ENCODE results near the gene TAF3.

The TAF3 gene

DNA sequence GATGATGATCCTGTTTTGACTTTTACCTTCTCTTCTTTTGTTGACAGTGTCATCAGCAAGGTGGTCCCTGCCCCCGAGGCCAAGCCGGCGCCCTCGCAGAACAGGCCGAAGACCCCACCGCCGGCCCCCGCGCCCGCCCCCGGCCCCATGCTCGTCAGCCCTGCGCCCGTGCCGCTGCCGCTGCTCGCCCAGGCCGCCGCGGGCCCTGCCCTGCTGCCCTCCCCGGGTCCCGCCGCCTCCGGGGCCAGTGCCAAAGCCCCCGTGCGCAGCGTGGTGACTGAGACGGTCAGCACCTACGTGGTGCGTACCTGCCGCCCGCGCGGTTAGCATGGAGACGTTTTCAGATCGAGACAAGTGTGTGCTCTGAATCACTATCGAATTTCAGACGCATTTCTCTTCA, 190.7 kb downstream of the TAF3 start:
- TF ChIP-seq ZNF274 (IDR thresholded peaks at IDR 0.05; ENCODE audit: low read depth, low read length) (no peak), SUZ12 (IDR thresholded peaks at IDR 0.05; ENCODE audit: extremely low read depth, insufficient read depth, insufficient read length) (no peak), YY1 (IDR thresholded peaks at IDR 0.05; ENCODE audit: insufficient read depth, insufficient read length) (no peak)
- no peak for DNase-seq (ENCODE audit: low read depth, low spot score)
- Histone ChIP-seq H3K9me3 (ENCODE audit: insufficient read depth, low read length) (no peaks in the 10 kb centered on the region), H3K27me3 (ENCODE audit: insufficient read depth, insufficient read length) (no peaks in the 10 kb centered on the region), H3K36me3 (ENCODE audit: insufficient read depth, insufficient read length, low read length) (peaks cover 7% of the 10 kb centered on the region), H3K4me3 (ENCODE audit: insufficient read length, low read depth) (no peak overlapping the region), H3K4me1 (ENCODE audit: insufficient read depth, insufficient read length) (no peaks in the 10 kb centered on the region), H3K9ac (ENCODE audit: insufficient read length, low read depth) (no peak overlapping the region)

DNA sequence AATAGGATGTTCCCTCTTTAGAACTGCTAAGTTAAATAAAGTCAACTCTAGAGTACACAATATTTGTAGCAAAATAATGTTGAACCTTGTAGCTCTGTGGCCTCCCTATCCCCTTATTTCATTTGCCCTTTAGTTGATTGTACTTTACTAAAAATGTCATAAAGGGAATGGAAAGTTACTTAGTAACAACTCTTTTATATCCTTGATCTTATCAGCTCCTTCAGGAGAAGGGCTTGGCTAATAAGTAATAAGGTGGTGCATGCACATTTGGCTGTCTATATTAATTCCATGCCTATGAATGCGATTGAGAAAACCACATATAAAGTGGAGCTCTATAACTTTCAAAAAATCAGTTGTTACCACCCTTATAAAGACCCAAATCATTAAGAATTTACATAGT, 194.7 kb downstream of the TAF3 start:
- Histone ChIP-seq H3K27me3 (ENCODE audit: insufficient read depth, insufficient read length) (no peaks in the 10 kb centered on the region), H3K9me3 (ENCODE audit: insufficient read depth, low read length) (no peaks in the 10 kb centered on the region), H3K36me3 (ENCODE audit: insufficient read depth, insufficient read length, low read length) (peaks cover 19% of the 10 kb centered on the region), H3K9ac (ENCODE audit: insufficient read length, low read depth) (no peak overlapping the region), H3K4me1 (ENCODE audit: insufficient read depth, insufficient read length) (no peaks in the 10 kb centered on the region), H3K4me3 (ENCODE audit: insufficient read length, low read depth) (no peak overlapping the region)
- no peak for DNase-seq (ENCODE audit: low read depth, low spot score)
- no peak for TF ChIP-seq SUZ12 (IDR thresholded peaks at IDR 0.05; ENCODE audit: extremely low read depth, insufficient read depth, insufficient read length)
- no peak for TF ChIP-seq YY1 (IDR thresholded peaks at IDR 0.05; ENCODE audit: insufficient read depth, insufficient read length)

DNA sequence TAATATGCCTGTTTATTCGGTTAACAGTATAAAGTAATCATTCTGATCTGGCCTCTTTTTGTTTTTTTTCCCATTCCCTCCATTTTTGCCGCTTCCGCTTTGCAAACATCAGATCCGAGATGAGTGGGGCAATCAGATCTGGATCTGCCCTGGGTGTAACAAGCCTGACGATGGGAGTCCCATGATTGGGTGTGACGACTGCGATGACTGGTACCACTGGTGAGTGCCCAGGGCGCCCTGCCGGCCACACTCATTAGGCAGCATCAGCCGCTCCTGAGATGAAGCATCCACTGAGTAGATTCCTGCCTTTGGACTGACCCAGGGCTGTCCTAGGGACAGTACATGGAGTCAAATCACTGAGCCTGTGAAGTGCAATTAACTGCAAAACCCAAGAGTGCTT, 195.3 kb downstream of the TAF3 start:
- no peak for DNase-seq (ENCODE audit: low read depth, low spot score)
- H3K36me3 ChIP-seq (ENCODE audit: insufficient read depth, insufficient read length, low read length), result peaks cover 19% of the 10 kb centered on the region
- no peak for TF ChIP-seq YY1 (IDR thresholded peaks at IDR 0.05; ENCODE audit: insufficient read depth, insufficient read length)
- no peak for TF ChIP-seq SUZ12 (IDR thresholded peaks at IDR 0.05; ENCODE audit: extremely low read depth, insufficient read depth, insufficient read length)
- TF ChIP-seq ZNF274 (IDR thresholded peaks at IDR 0.05; ENCODE audit: low read depth, low read length), result no peak
- H3K27me3 ChIP-seq (ENCODE audit: insufficient read depth, insufficient read length), result no peaks in the 10 kb centered on the region
- H3K9ac ChIP-seq (ENCODE audit: insufficient read length, low read depth), result no peak overlapping the region
- no peaks in the 10 kb centered on the region for H3K4me1 ChIP-seq (ENCODE audit: insufficient read depth, insufficient read length)
- H3K4me3 ChIP-seq (ENCODE audit: insufficient read length, low read depth), result no peak overlapping the region
- no peaks in the 10 kb centered on the region for H3K9me3 ChIP-seq (ENCODE audit: insufficient read depth, low read length)

DNA sequence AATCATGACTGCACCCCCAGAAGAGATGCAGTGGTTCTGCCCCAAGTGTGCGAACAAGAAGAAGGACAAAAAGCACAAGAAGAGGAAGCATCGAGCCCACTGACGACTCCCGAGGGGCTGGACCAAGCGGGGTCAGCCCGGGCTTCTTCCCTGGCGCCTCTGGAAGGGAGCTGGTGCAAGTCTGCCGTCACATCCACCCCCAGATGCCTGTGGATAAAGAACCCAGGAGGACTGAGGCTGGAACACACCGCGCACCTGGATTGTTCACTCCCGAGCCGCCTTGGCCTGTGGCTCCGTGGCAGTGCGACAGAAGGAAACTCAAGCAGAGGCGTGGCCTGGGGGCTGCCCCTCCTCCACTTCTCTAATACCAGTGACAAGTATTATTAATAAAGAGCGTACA, 196.3 kb downstream of the TAF3 start:
- DNase-seq (ENCODE audit: low read depth, low spot score), result no peak
- TF ChIP-seq YY1 (IDR thresholded peaks at IDR 0.05; ENCODE audit: insufficient read depth, insufficient read length) (no peak), ZNF274 (IDR thresholded peaks at IDR 0.05; ENCODE audit: low read depth, low read length) (no peak), SUZ12 (IDR thresholded peaks at IDR 0.05; ENCODE audit: extremely low read depth, insufficient read depth, insufficient read length) (no peak)
- Histone ChIP-seq H3K36me3 (ENCODE audit: insufficient read depth, insufficient read length, low read length) (peaks cover 19% of the 10 kb centered on the region), H3K4me1 (ENCODE audit: insufficient read depth, insufficient read length) (no peaks in the 10 kb centered on the region), H3K9ac (ENCODE audit: insufficient read length, low read depth) (no peak overlapping the region), H3K27me3 (ENCODE audit: insufficient read depth, insufficient read length) (no peaks in the 10 kb centered on the region), H3K4me3 (ENCODE audit: insufficient read length, low read depth) (no peak overlapping the region), H3K9me3 (ENCODE audit: insufficient read depth, low read length) (no peaks in the 10 kb centered on the region)

DNA sequence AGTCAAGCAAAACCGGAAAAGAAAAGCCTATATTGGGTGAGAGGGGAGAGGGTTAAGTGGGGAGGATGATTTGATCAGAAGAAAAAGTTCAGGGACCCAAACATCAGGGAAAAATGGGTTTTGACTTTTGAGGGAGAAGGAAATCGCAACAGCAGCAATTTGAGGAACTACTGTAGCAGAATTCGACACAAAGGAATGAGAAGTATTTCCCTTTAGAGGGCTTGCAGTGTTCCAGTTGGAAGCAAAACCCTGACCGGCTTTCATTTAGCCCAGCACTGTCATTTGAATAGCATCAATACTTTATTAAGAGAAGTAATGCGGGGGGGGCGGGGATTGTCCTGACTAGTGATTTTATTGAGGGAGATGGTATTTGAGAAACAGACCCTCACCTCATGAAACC, 199.0 kb downstream of the TAF3 start:
- no peak overlapping the region for H3K9ac ChIP-seq (ENCODE audit: insufficient read length, low read depth)
- TF ChIP-seq YY1 (IDR thresholded peaks at IDR 0.05; ENCODE audit: insufficient read depth, insufficient read length), result no peak
- no peak for TF ChIP-seq SUZ12 (IDR thresholded peaks at IDR 0.05; ENCODE audit: extremely low read depth, insufficient read depth, insufficient read length)
- no peak for TF ChIP-seq ZNF274 (IDR thresholded peaks at IDR 0.05; ENCODE audit: low read depth, low read length)
- no peaks in the 10 kb centered on the region for H3K9me3 ChIP-seq (ENCODE audit: insufficient read depth, low read length)
- H3K4me3 ChIP-seq (ENCODE audit: insufficient read length, low read depth), result no peak overlapping the region
- DNase-seq (ENCODE audit: low read depth, low spot score), result no peak
- peaks cover 12% of the 10 kb centered on the region for H3K36me3 ChIP-seq (ENCODE audit: insufficient read depth, insufficient read length, low read length)
- H3K27me3 ChIP-seq (ENCODE audit: insufficient read depth, insufficient read length), result no peaks in the 10 kb centered on the region
- H3K4me1 ChIP-seq (ENCODE audit: insufficient read depth, insufficient read length), result no peaks in the 10 kb centered on the region

DNA sequence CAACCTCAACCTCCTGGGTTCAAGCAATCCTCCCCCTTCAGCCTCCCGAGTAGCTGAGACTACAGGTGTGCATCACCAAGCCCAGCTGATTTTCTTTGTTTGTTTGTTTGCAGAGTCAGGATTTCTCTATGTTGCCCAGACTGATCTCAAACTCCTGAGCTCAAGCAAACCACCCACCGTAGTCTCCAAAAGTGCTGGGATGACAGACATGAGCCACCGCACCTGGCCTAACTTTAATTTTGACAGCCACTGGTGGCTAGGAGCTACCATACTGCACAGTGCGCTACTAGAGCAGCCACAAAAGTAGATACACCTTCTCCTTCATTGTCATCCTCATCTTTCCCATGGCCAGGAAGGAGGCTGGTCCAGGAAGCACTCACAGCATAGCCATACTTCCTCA, 205.0 kb downstream of the TAF3 start:
- H3K9me3 ChIP-seq (ENCODE audit: insufficient read depth, low read length), result no peaks in the 10 kb centered on the region
- H3K4me1 ChIP-seq (ENCODE audit: insufficient read depth, insufficient read length), result no peaks in the 10 kb centered on the region

DNA sequence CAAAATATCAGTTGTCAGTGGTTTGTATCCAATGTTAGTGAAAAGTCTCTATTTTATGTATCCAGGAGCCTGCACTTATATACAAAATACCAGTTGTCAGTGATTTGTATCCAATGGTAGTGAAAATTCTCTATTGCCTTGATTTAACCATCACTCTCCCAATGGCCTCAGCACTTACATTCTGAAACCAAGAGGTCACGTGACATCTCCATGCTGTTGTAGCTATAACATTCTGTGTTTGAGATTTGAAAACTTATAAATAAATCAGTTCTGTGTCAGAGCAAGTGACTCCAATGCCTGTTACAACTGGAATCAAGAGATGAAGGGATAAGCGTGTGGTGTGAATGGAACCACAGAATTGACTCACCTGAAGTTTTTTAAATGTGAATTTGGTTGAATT, 205.5 kb downstream of the TAF3 start:
- H3K9me3 ChIP-seq (ENCODE audit: insufficient read depth, low read length), result no peaks in the 10 kb centered on the region
- no peak for DNase-seq (ENCODE audit: low read depth, low spot score)
- no peaks in the 10 kb centered on the region for H3K36me3 ChIP-seq (ENCODE audit: insufficient read depth, insufficient read length, low read length)
- H3K4me3 ChIP-seq (ENCODE audit: insufficient read length, low read depth), result no peak overlapping the region
- no peaks in the 10 kb centered on the region for H3K4me1 ChIP-seq (ENCODE audit: insufficient read depth, insufficient read length)
- no peaks in the 10 kb centered on the region for H3K27me3 ChIP-seq (ENCODE audit: insufficient read depth, insufficient read length)
- H3K9ac ChIP-seq (ENCODE audit: insufficient read length, low read depth), result no peak overlapping the region
- no peak for TF ChIP-seq SUZ12 (IDR thresholded peaks at IDR 0.05; ENCODE audit: extremely low read depth, insufficient read depth, insufficient read length)
- TF ChIP-seq ZNF274 (IDR thresholded peaks at IDR 0.05; ENCODE audit: low read depth, low read length), result no peak
- TF ChIP-seq YY1 (IDR thresholded peaks at IDR 0.05; ENCODE audit: insufficient read depth, insufficient read length), result no peak

More for the DNA sequence above, 205.0 kb downstream of the TAF3 start:
- no peak for TF ChIP-seq ZNF274 (IDR thresholded peaks at IDR 0.05; ENCODE audit: low read depth, low read length)
- no peak for TF ChIP-seq YY1 (IDR thresholded peaks at IDR 0.05; ENCODE audit: insufficient read depth, insufficient read length)
- no peak for TF ChIP-seq SUZ12 (IDR thresholded peaks at IDR 0.05; ENCODE audit: extremely low read depth, insufficient read depth, insufficient read length)
- DNase-seq (ENCODE audit: low read depth, low spot score), result no peak
- Histone ChIP-seq H3K36me3 (ENCODE audit: insufficient read depth, insufficient read length, low read length) (no peaks in the 10 kb centered on the region), H3K27me3 (ENCODE audit: insufficient read depth, insufficient read length) (no peaks in the 10 kb centered on the region), H3K4me3 (ENCODE audit: insufficient read length, low read depth) (no peak overlapping the region), H3K9ac (ENCODE audit: insufficient read length, low read depth) (no peak overlapping the region)

All from NT2/D1 (cell line).